ENCODE measurements around the gene CHD9.

CHD9 gene

GRCh38 chr16:53078765-53079485 lies 24.1 kb downstream of the CHD9 start:
- H3K9me3 ChIP-seq (ENCODE audit: insufficient read depth, low read depth, low read length), result peaks cover 14% of the 10 kb centered on the region
- no peak overlapping the region for H3K27ac ChIP-seq (ENCODE audit: low read depth, low read length)
- no peaks in the 10 kb centered on the region for H3K27me3 ChIP-seq (ENCODE audit: insufficient read depth, low read length)
- H3K36me3 ChIP-seq (ENCODE audit: insufficient read depth, low read length), result peaks cover 4% of the 10 kb centered on the region; the same call in 1 of the 2 replicates
- H3K9ac ChIP-seq (ENCODE audit: low read depth, low read length), result no peak overlapping the region
- 90% methylated on average over 6 of the region's 6 CpGs for WGBS
- H3K4me3 ChIP-seq (ENCODE audit: low read length), result no peak overlapping the region
- peaks cover 38% of the 10 kb centered on the region for H3K4me1 ChIP-seq (ENCODE audit: insufficient read depth, low read length)

GRCh38 chr16:53080345-53081031 lies 25.7 kb downstream of the CHD9 start:
- H3K9ac ChIP-seq (ENCODE audit: low read depth, low read length), result no peak overlapping the region
- H3K9me3 ChIP-seq (ENCODE audit: insufficient read depth, low read depth, low read length), result peaks cover 8% of the 10 kb centered on the region
- 65% methylated on average over 8 of the region's 8 CpGs for WGBS
- no peaks in the 10 kb centered on the region for H3K27me3 ChIP-seq (ENCODE audit: insufficient read depth, low read length)
- H3K4me1 ChIP-seq (ENCODE audit: insufficient read depth, low read length), result peaks cover 49% of the 10 kb centered on the region
- no peak overlapping the region for H3K27ac ChIP-seq (ENCODE audit: low read depth, low read length)
- H3K4me3 ChIP-seq (ENCODE audit: low read length), result no peak overlapping the region
- H3K36me3 ChIP-seq (ENCODE audit: insufficient read depth, low read length), result peaks cover 4% of the 10 kb centered on the region; the same call in 1 of the 2 replicates

DNA sequence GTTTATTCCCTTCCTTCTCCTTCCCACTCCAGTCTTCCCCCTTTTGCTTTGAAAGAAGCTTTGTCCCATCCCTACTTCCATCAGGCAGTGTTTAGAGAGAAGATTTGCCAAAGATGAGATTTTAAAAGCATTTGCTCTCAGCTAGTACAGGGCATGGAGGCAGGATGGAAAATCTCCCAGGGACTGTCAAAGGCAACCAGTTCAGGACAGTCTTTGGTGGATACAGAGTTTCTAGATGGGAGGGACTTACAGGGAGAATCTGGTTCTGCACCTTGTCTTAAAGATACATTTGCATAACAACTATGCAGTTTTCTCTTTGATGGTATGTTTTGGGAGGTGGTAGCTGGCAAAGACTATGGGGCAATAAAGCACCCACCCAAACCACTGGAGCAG lies 26.2 kb downstream of the CHD9 start:
- no peak overlapping the region for H3K9ac ChIP-seq (ENCODE audit: low read depth, low read length)
- H3K4me1 ChIP-seq (ENCODE audit: insufficient read depth, low read length), result peaks cover 55% of the 10 kb centered on the region
- H3K4me3 ChIP-seq (ENCODE audit: low read length), result no peak overlapping the region
- H3K27ac ChIP-seq (ENCODE audit: low read depth, low read length), result no peak overlapping the region
- H3K27me3 ChIP-seq (ENCODE audit: insufficient read depth, low read length), result no peaks in the 10 kb centered on the region
- no peaks in the 10 kb centered on the region for H3K36me3 ChIP-seq (ENCODE audit: insufficient read depth, low read length)
- peaks cover 3% of the 10 kb centered on the region for H3K9me3 ChIP-seq (ENCODE audit: insufficient read depth, low read depth, low read length)

DNA sequence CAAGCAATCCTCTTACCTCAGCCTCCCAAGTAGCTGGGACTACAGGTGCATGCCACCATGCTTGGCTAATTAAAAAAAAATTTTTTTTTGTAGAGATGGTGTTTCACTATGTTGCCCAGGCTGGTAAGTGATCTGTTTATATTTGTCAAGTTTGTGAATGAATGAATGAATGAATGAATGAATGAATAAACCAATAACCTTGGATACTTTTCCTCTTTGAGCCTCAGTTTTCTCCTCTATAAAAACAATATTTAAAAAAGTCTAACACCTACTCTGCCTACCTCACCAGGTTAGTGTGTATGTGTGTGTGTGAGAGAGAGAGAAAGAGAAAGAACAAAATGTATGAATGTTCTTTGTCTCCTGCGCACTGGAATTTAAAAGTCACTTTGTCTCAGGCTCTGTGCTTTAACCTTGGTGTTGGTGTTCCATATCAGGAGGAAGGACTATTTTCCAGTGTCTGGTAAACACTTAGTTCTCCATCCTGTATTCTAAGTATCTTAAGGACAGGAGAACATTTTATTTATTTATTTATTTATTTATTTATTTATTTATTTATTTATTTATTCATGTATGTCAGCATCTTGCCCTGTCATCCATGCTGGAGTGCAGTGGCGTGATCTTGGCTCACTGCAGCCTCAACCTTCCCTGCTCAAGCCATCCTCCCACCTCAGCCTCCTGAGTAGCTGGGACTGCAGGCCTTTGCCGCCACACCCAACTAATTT lies 27.1 kb downstream of the CHD9 start:
- Histone ChIP-seq H3K9me3 (ENCODE audit: insufficient read depth, low read depth, low read length) (peaks cover 3% of the 10 kb centered on the region; the same call in 1 of the 2 replicates), H3K4me1 (ENCODE audit: insufficient read depth, low read length) (peaks cover 60% of the 10 kb centered on the region), H3K27ac (ENCODE audit: low read depth, low read length) (no peak overlapping the region), H3K9ac (ENCODE audit: low read depth, low read length) (no peak overlapping the region), H3K4me3 (ENCODE audit: low read length) (no peak overlapping the region), H3K36me3 (ENCODE audit: insufficient read depth, low read length) (no peaks in the 10 kb centered on the region), H3K27me3 (ENCODE audit: insufficient read depth, low read length) (no peaks in the 10 kb centered on the region)
- WGBS, result 99% methylated on average over 3 of the region's 3 CpGs

GRCh38 chr16:53082509-53082908 lies 27.7 kb downstream of the CHD9 start:
- Histone ChIP-seq H3K36me3 (ENCODE audit: insufficient read depth, low read length) (no peaks in the 10 kb centered on the region), H3K4me3 (ENCODE audit: low read length) (no peak overlapping the region), H3K27me3 (ENCODE audit: insufficient read depth, low read length) (no peaks in the 10 kb centered on the region), H3K9me3 (ENCODE audit: insufficient read depth, low read depth, low read length) (peaks cover 3% of the 10 kb centered on the region; the same call in 1 of the 2 replicates), H3K9ac (ENCODE audit: low read depth, low read length) (no peak overlapping the region), H3K27ac (ENCODE audit: low read depth, low read length) (no peak overlapping the region), H3K4me1 (ENCODE audit: insufficient read depth, low read length) (peaks cover 65% of the 10 kb centered on the region)
- 80% methylated on average over 4 of the region's 4 CpGs for WGBS

GRCh38 chr16:53083119-53083518 lies 28.3 kb downstream of the CHD9 start:
- Histone ChIP-seq H3K9me3 (ENCODE audit: insufficient read depth, low read depth, low read length) (peaks cover 1% of the 10 kb centered on the region; the same call in 1 of the 2 replicates), H3K27me3 (ENCODE audit: insufficient read depth, low read length) (no peaks in the 10 kb centered on the region), H3K4me3 (ENCODE audit: low read length) (no peak overlapping the region), H3K4me1 (ENCODE audit: insufficient read depth, low read length) (peaks cover 65% of the 10 kb centered on the region), H3K36me3 (ENCODE audit: insufficient read depth, low read length) (no peaks in the 10 kb centered on the region), H3K27ac (ENCODE audit: low read depth, low read length) (no peak overlapping the region), H3K9ac (ENCODE audit: low read depth, low read length) (no peak overlapping the region)
- WGBS, result 90% methylated on average over 1 of the region's 1 CpG

DNA sequence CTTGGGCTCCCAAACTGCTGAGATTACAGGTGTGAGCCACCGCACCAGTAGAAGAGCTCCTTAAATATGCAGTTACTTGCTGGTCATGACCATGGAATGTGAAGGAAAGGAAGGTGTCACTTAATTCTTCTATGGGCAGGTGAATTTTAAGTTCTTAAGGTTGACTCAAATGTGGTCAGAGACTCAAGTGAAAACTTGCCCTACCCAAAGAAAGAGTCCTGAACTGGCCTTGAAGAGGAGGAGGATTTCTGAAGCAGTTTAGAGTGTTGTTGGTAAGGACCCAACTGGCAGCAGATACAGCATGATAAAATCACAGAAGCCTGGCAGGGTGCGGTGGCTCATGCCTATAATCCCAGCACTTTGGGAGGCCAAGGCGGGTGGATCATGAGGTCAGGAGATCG lies 29.4 kb downstream of the CHD9 start:
- 95% methylated on average over 4 of the region's 4 CpGs for WGBS
- peaks cover 62% of the 10 kb centered on the region for H3K4me1 ChIP-seq (ENCODE audit: insufficient read depth, low read length)
- H3K27me3 ChIP-seq (ENCODE audit: insufficient read depth, low read length), result no peaks in the 10 kb centered on the region
- no peak overlapping the region for H3K4me3 ChIP-seq (ENCODE audit: low read length)
- no peaks in the 10 kb centered on the region for H3K36me3 ChIP-seq (ENCODE audit: insufficient read depth, low read length)
- no peak overlapping the region for H3K9ac ChIP-seq (ENCODE audit: low read depth, low read length)
- no peak overlapping the region for H3K27ac ChIP-seq (ENCODE audit: low read depth, low read length)
- no peaks in the 10 kb centered on the region for H3K9me3 ChIP-seq (ENCODE audit: insufficient read depth, low read depth, low read length)

DNA sequence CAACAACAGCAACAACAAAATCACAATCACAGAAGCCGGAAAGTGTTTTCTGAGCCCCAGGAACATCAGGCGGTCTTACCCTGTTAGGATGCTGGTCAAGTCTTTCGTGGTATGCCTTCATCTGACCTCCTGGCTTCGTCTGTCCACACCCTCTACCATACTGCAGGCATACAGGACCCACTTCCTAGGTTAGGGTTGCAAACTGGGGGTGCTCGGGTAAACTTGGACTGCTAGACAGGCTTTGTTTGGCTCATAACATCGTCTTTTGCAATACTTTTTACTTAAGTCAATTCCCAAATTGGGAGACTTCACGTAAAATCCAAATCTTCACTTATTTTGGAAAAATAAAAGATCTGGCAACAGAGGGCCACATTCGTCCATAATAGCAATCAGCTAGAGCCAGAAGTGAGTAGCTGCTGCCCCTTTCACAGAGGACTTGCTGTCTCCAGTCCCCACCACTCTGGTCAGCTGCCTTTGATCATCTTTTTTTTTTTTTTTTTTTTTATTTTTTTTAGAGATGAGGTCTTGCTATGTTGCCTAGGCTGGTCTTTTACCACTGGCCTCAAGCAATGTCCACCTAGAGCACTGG lies 30.0 kb downstream of the CHD9 start:
- no peak overlapping the region for H3K27ac ChIP-seq (ENCODE audit: low read depth, low read length)
- H3K9me3 ChIP-seq (ENCODE audit: insufficient read depth, low read depth, low read length), result no peaks in the 10 kb centered on the region
- H3K9ac ChIP-seq (ENCODE audit: low read depth, low read length), result no peak overlapping the region
- H3K27me3 ChIP-seq (ENCODE audit: insufficient read depth, low read length), result no peaks in the 10 kb centered on the region
- WGBS, result 89% methylated on average over 8 of the region's 8 CpGs
- no peaks in the 10 kb centered on the region for H3K36me3 ChIP-seq (ENCODE audit: insufficient read depth, low read length)
- H3K4me1 ChIP-seq (ENCODE audit: insufficient read depth, low read length), result peaks cover 62% of the 10 kb centered on the region
- no peak overlapping the region for H3K4me3 ChIP-seq (ENCODE audit: low read length)

- Histone ChIP-seq H3K4me1 (ENCODE audit: insufficient read depth, low read length) (peaks cover 62% of the 10 kb centered on the region), H3K27ac (ENCODE audit: low read depth, low read length) (no peak overlapping the region), H3K4me3 (ENCODE audit: low read length) (no peak overlapping the region), H3K27me3 (ENCODE audit: insufficient read depth, low read length) (no peaks in the 10 kb centered on the region), H3K36me3 (ENCODE audit: insufficient read depth, low read length) (no peaks in the 10 kb centered on the region), H3K9me3 (ENCODE audit: insufficient read depth, low read depth, low read length) (no peaks in the 10 kb centered on the region), H3K9ac (ENCODE audit: low read depth, low read length) (no peak overlapping the region)
- 65% methylated on average over 4 of the region's 4 CpGs for WGBS
Measured at GRCh38 chr16:53085369-53085843, 30.6 kb downstream of the CHD9 start.

DNA sequence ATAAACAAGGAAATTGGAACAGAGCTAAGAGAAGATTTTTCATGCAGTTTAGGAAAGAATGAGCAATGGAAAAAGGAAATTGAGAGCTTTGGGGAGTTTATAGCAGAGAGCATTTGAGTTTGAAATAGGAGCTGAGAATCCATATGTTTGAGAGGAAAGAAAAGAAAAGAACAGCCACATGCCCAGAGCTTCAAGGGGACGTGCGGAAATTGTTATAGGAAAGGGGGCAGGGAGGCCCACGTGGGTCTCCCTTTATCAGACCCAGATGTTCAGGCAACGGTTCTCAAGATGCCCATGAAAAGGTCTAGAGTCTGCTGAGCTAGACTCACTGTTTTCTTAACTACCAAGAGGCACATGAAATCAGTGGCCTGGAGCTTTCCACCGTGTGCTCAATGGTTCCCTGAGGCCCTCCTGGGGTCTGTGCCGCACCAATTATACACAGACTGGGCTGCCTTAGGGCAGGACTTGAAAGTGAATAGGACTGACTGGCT lies 31.2 kb downstream of the CHD9 start:
- Histone ChIP-seq H3K27me3 (ENCODE audit: insufficient read depth, low read length) (no peaks in the 10 kb centered on the region), H3K36me3 (ENCODE audit: insufficient read depth, low read length) (no peaks in the 10 kb centered on the region), H3K9ac (ENCODE audit: low read depth, low read length) (no peak overlapping the region), H3K4me1 (ENCODE audit: insufficient read depth, low read length) (peaks cover 62% of the 10 kb centered on the region), H3K9me3 (ENCODE audit: insufficient read depth, low read depth, low read length) (no peaks in the 10 kb centered on the region), H3K4me3 (ENCODE audit: low read length) (no peak overlapping the region), H3K27ac (ENCODE audit: low read depth, low read length) (0 out of 2 replicates have a peak overlapping the region, but pooled peaks have one; percentile 10)
- WGBS, result 51% methylated on average over 6 of the region's 6 CpGs
